NCI-H2227 (cell line): ENCODE results near the gene SLC15A1.
A peak's percentile ranks its signal among the peaks of the same experiment; 100 is the strongest.
"Not testable (repeated sequence)": the region's sequence is repeated elsewhere in the genome, so short reads cannot be mapped to it uniquely, and the experiment has no call there.

Experiments
- DNase-seq: peaks from one replicate; lab custom pipeline; 2025; ENCODE audit not compliant: unreplicated experiment; lab: John Stamatoyannopoulos, UW

SLC15A1 gene

GRCh38 chr13:98754468-98754867 is 2.0 kb upstream of the SLC15A1 start:
- DNase-seq: not testable (repeated sequence)

- DNase-seq: peak; percentile 3
Measured at GRCh38 chr13:98751861-98752466, 508 bp downstream of the SLC15A1 start.

- no peak for DNase-seq
Measured at GRCh38 chr13:98751367-98751782, 1.1 kb downstream of the SLC15A1 start.

GRCh38 chr13:98749501-98749900 is 3.0 kb downstream of the SLC15A1 start:
- no peak for DNase-seq

- DNase-seq: no peak
Measured at GRCh38 chr13:98746968-98747367, 5.5 kb downstream of the SLC15A1 start.

GRCh38 chr13:98743377-98743776 is 9.1 kb downstream of the SLC15A1 start:
- DNase-seq: no peak

GRCh38 chr13:98742961-98743360 is 9.5 kb downstream of the SLC15A1 start:
- DNase-seq: no peak

GRCh38 chr13:98741741-98742435 is 10.6 kb downstream of the SLC15A1 start:
- no peak for DNase-seq

- DNase-seq: no peak
Measured at GRCh38 chr13:98740131-98740530, 12.3 kb downstream of the SLC15A1 start.

- no peak for DNase-seq
Measured at GRCh38 chr13:98738993-98739392, 13.5 kb downstream of the SLC15A1 start.

GRCh38 chr13:98738213-98738612 is 14.3 kb downstream of the SLC15A1 start:
- DNase-seq: no peak

- no peak for DNase-seq
Measured at GRCh38 chr13:98731925-98732324, 20.5 kb downstream of the SLC15A1 start.

GRCh38 chr13:98731038-98731437 is 21.4 kb downstream of the SLC15A1 start:
- no peak for DNase-seq

GRCh38 chr13:98730441-98730840 is 22.0 kb downstream of the SLC15A1 start:
- DNase-seq: no peak

GRCh38 chr13:98729658-98730057 is 22.8 kb downstream of the SLC15A1 start:
- no peak for DNase-seq

- no peak for DNase-seq
Measured at GRCh38 chr13:98722958-98723357, 29.5 kb downstream of the SLC15A1 start.

- DNase-seq: no peak
Measured at GRCh38 chr13:98721825-98722510, 30.5 kb downstream of the SLC15A1 start.

GRCh38 chr13:98719527-98720250 is 32.8 kb downstream of the SLC15A1 start:
- DNase-seq: no peak

GRCh38 chr13:98717891-98718290 is 34.6 kb downstream of the SLC15A1 start:
- DNase-seq: no peak

- DNase-seq: no peak
Measured at GRCh38 chr13:98717256-98717655, 35.2 kb downstream of the SLC15A1 start.

- DNase-seq: no peak
Measured at GRCh38 chr13:98710521-98710920, 42.0 kb downstream of the SLC15A1 start.
